ENCODE results near the gene CFAP90.

- TF ChIP-seq CTCF (IDR thresholded peaks at IDR 0.05 in 4 of 5, conservative IDR thresholded peaks at IDR 0.05 in 1 of 5) (no peak), POLR2A (IDR thresholded peaks at IDR 0.05) (no peak)
Measured at GRCh38 chr5:7834982-7835381, 16.0 kb downstream of the CFAP90 start.

Measured in gastrocnemius medialis (tissue), 4 donors.